SK-N-SH (cell line): Measurements from ENCODE around the gene EFCAB6. TPM values are rescaled to one million over a fixed set of nuclear protein-coding genes. Genes with fewer than 3 reads are reported as not detected.

ENCODE experiments used
- CTCF ChIA-PET: fragments of 300-600, 350-600 bp; formaldehyde crosslinking; extraction: SDS; loops from one replicate; lab custom pipeline; 2021; lab: Yijun Ruan, JAX
- POLR2A ChIA-PET: fragments of 350-600 bp; sonication (Branson Sonifier 250); formaldehyde crosslinking; extraction: SDS; loops from one replicate; lab custom pipeline; 2020; ENCODE audit warnings: antibody characterized with exemption, inconsistent platforms; lab: Yijun Ruan, JAX
- DNase-seq: peaks from one replicate; pipeline ENCODE4 v3.0.0; 2012
- H2AFZ ChIP-seq: fragments of 200-600 bp; sonication (generic); 2 replicates; pipeline ENCODE4 v1.8.1; 2016; ENCODE audit warnings: antibody characterized with exemption, mild to moderate bottlenecking, low read depth
- H3F3A ChIP-seq: fragments of 200-600 bp; sonication (generic); replicated peaks from 2 replicates; pipeline ENCODE3; 2016; ENCODE audit warnings: antibody characterized with exemption, mild to moderate bottlenecking; ENCODE audit not compliant: insufficient read depth
- H3K27ac ChIP-seq, 2 experiments: fragments of 200-500 bp in 1 of 2; fragments of 200-600 bp in 1 of 2; sonication (Bioruptor generic) in 1 of 2; sonication (generic), shearing (Covaris generic) in 1 of 2; 2 replicates each; pipeline versions ENCODE4 v1.5.1 to v1.6.1; 2014 to 2016; ENCODE audit warnings: low read depth in 2 of 2, inconsistent platforms in 1 of 2, low read length in 1 of 2, mild to moderate bottlenecking in 1 of 2, mixed read lengths in 1 of 2
- H3K27me3 ChIP-seq: fragments of 200-600 bp; sonication (generic), shearing (Covaris generic); 2 replicates; pipeline ENCODE4 v1.6.1; 2016; ENCODE audit warnings: mixed run types; ENCODE audit not compliant: insufficient read depth
- H3K36me3 ChIP-seq, 2 experiments: fragments of 200-500 bp in 1 of 2; fragments of 200-600 bp in 1 of 2; sonication (Bioruptor generic) in 1 of 2; sonication (generic) in 1 of 2; replicated peaks in 1 of 2; 2 replicates each; pipeline versions ENCODE3 to v1.5.1; 2014 to 2016; ENCODE audit warnings: low read length in 1 of 2, mild to moderate bottlenecking in 1 of 2; ENCODE audit not compliant: insufficient read depth in 2 of 2, control insufficient read depth in 1 of 2
- H3K4me1 ChIP-seq, 2 experiments: fragments of 200-500 bp in 1 of 2; fragments of 200-600 bp in 1 of 2; sonication (Bioruptor generic) in 1 of 2; sonication (generic), shearing (Covaris generic) in 1 of 2; 2 replicates each; pipeline versions ENCODE4 v1.5.1 to v1.6.1; 2014 to 2016; ENCODE audit warnings: low read depth in 1 of 2, low read length in 1 of 2, mixed run types in 1 of 2; ENCODE audit not compliant: insufficient read depth in 2 of 2, control insufficient read depth in 1 of 2
- H3K4me2 ChIP-seq: fragments of 200-600 bp; sonication (generic), shearing (Covaris generic); 2 replicates; pipeline ENCODE4 v1.6.1; 2017; ENCODE audit warnings: mixed run types
- H3K4me3 ChIP-seq, 2 experiments: fragments of 200-500 bp in 1 of 2; fragments of 200-600 bp in 1 of 2; sonication (Bioruptor generic) in 1 of 2; sonication (generic), shearing (Covaris generic) in 1 of 2; 2 replicates each; pipeline versions ENCODE4 v1.5.1 to v1.8.1; 2014 to 2016; ENCODE audit warnings: low read depth in 2 of 2, inconsistent platforms in 1 of 2, low read length in 1 of 2, mild to moderate bottlenecking in 1 of 2, mixed read lengths in 1 of 2, moderate library complexity in 1 of 2
- H3K79me2 ChIP-seq: fragments of 200-600 bp; sonication (generic); 2 replicates; pipeline ENCODE4 v1.8.1; 2017; ENCODE audit warnings: mild to moderate bottlenecking; ENCODE audit not compliant: insufficient read depth
- H3K9ac ChIP-seq: fragments of 200-600 bp; sonication (generic); 2 replicates; pipeline ENCODE4 v1.6.1; 2017; ENCODE audit warnings: mixed run types
- H3K9me2 ChIP-seq: fragments of 200-600 bp; sonication (generic); 2 replicates; pipeline ENCODE4 v1.6.1; 2017; ENCODE audit warnings: mixed run types
- H3K9me3 ChIP-seq: fragments of 200-600 bp; sonication (generic); 2 replicates; pipeline ENCODE4 v1.6.1; 2017; ENCODE audit warnings: mixed run types, mild to moderate bottlenecking, moderate library complexity
- H4K20me1 ChIP-seq: fragments of 200-600 bp; sonication (generic); 2 replicates; pipeline ENCODE4 v1.6.1; 2017; ENCODE audit warnings: mild to moderate bottlenecking, mixed run types; ENCODE audit not compliant: insufficient read depth
- CHD2 ChIP-seq: fragments of 150-350 bp; IDR thresholded peaks from 2 replicates; pipeline ENCODE4 v1.6.1; 2018; ENCODE audit warnings: low read length; ENCODE audit not compliant: partially characterized antibody
- CTCF ChIP-seq: fragments of 200-600 bp; sonication (generic); IDR thresholded peaks from 2 replicates; pipeline ENCODE4 v1.6.1; 2017; ENCODE audit warnings: antibody characterized with exemption, mild to moderate bottlenecking, moderate library complexity
- ELF1 ChIP-seq: IDR thresholded peaks from 2 replicates; pipeline ENCODE4 v1.4.0; 2012
- FOSL2 ChIP-seq: IDR thresholded peaks from 2 replicates; pipeline ENCODE4 v1.4.0; 2012; ENCODE audit warnings: low read depth, mild to moderate bottlenecking, moderate library complexity, borderline replicate concordance
- FOXM1 ChIP-seq: IDR thresholded peaks from 2 replicates; pipeline ENCODE4 v1.4.0; 2012; ENCODE audit warnings: low read depth, mild to moderate bottlenecking
- IRF3 ChIP-seq: fragments of 150-350 bp; IDR thresholded peaks from 2 replicates; pipeline ENCODE4 v1.6.1; 2016; ENCODE audit warnings: mild to moderate bottlenecking, low read depth, low read length
- POLR2AphosphoS5 ChIP-seq: IDR thresholded peaks from 2 replicates; pipeline ENCODE4 v1.6.1; 2012; ENCODE audit warnings: low read depth, low read length
- TAF1 ChIP-seq: IDR thresholded peaks from 2 replicates; pipeline ENCODE4 v1.6.1; 2012; ENCODE audit warnings: low read depth, mild to moderate bottlenecking, low read length, moderate library complexity, borderline replicate concordance
- TCF12 ChIP-seq: IDR thresholded peaks from 2 replicates; pipeline ENCODE4 v1.4.0; 2012
- USF1 ChIP-seq: IDR thresholded peaks from 2 replicates; pipeline ENCODE4 v1.4.0; 2012; ENCODE audit warnings: low read depth, borderline replicate concordance
- USF2 ChIP-seq: fragments of 150-350 bp; IDR thresholded peaks from 2 replicates; pipeline ENCODE4 v1.6.1; 2017; ENCODE audit warnings: antibody characterized with exemption, low read length, low read depth, borderline replicate concordance
- YY1 ChIP-seq: IDR thresholded peaks from 2 replicates; pipeline ENCODE4 v1.4.0; 2012; ENCODE audit warnings: low read depth, mild to moderate bottlenecking
- WGBS: methylation state at CpG from one replicate; pipeline ENCODE4 v1.1.6; 2017; ENCODE audit warnings: low lambda C conversion rate; 5-methylcytosine and 5-hydroxymethylcytosine counted together
- polyA plus RNA-seq, 3 experiments: library from polyadenylated mRNA; depleted of rRNA; stranded (reverse); fragments of >200 nt; gene quantifications; 2 replicates each; pipeline ENCODE4 v1.2.3, GENCODE V29; 2012

EFCAB6 gene
- polyA plus RNA-seq, 1 of the 3 experiments (the other 2 are of a cell fraction): 0.46 TPM

GRCh38 chr22:43582394-43582793, 229.7 kb downstream of the EFCAB6 start:
- Histone ChIP-seq H4K20me1 (no peaks in the 10 kb centered on the region), H3K4me3 (no peak overlapping the region), H3K27me3 (no peaks in the 10 kb centered on the region), H3K9ac (no peak overlapping the region), H3K4me2 (no peak overlapping the region), H3K4me1 (no peaks in the 10 kb centered on the region; a peak in 1 of 4 replicates), H3K36me3 (no peaks in the 10 kb centered on the region), H2AFZ (no peak overlapping the region), H3K27ac (no peak overlapping the region), H3K9me2 (no peaks in the 10 kb centered on the region), H3K79me2 (no peaks in the 10 kb centered on the region), H3F3A (no peaks in the 10 kb centered on the region), H3K9me3 (no peaks in the 10 kb centered on the region)
- TF ChIP-seq ELF1 (no peak), IRF3 (no peak), TCF12 (no peak), CHD2 (no peak), USF1 (no peak), YY1 (no peak), FOSL2 (no peak), TAF1 (no peak), FOXM1 (no peak), USF2 (no peak), CTCF (no peak)
- ChIA-PET POLR2A (no interaction called here), CTCF (no interaction called here)
- DNase-seq: no peak
- 13% methylated on average over 1 of the region's 1 CpG for WGBS

GRCh38 chr22:43580271-43580750, 231.8 kb downstream of the EFCAB6 start:
- Histone ChIP-seq H2AFZ (no peak overlapping the region), H3F3A (no peaks in the 10 kb centered on the region), H3K9ac (no peak overlapping the region), H3K9me3 (no peaks in the 10 kb centered on the region), H3K4me2 (no peak overlapping the region), H4K20me1 (no peaks in the 10 kb centered on the region), H3K4me1 (no peaks in the 10 kb centered on the region; a peak in 1 of 4 replicates), H3K4me3 (no peak overlapping the region), H3K27ac (no peak overlapping the region), H3K27me3 (no peaks in the 10 kb centered on the region), H3K9me2 (no peaks in the 10 kb centered on the region), H3K36me3 (no peaks in the 10 kb centered on the region), H3K79me2 (no peaks in the 10 kb centered on the region)
- ChIA-PET CTCF (no interaction called here), POLR2A (no interaction called here)
- 39% methylated on average over 4 of the region's 4 CpGs for WGBS
- TF ChIP-seq POLR2AphosphoS5: no peak
- DNase-seq: no peak
